Calu3 (cell line): ENCODE measurements around the gene COX11. TPM values are rescaled to one million over a fixed set of nuclear protein-coding genes. Genes with fewer than 3 reads are reported as not detected.

ENCODE experiments used
- BruUV-seq: library from RNA; stranded (reverse); fragments of 400-500 nt; replicated peaks from 2 replicates; lab custom pipeline; 2021; lab: Mats Ljungman, UMichigan
- CTCF ChIA-PET: fragments of 300-600 bp; sonication (Branson Sonifier 250); formaldehyde crosslinking; loops from one replicate; lab custom pipeline; 2022; ENCODE audit warnings: antibody characterized with exemption; lab: Charles Lee
- DNase-seq: peaks from one replicate; pipeline ENCODE4 v3.0.0; 2022
- H3K27ac Mint-ChIP-seq: one replicate; pipeline ENCODE4 v1.8.0; 2022; ENCODE audit warnings: mixed read lengths; ENCODE audit not compliant: unreplicated experiment
- H3K27me3 Mint-ChIP-seq: one replicate; pipeline ENCODE4 v1.8.0; 2022; ENCODE audit warnings: mixed read lengths; ENCODE audit not compliant: unreplicated experiment
- H3K36me3 Mint-ChIP-seq: one replicate; pipeline ENCODE4 v1.8.0; 2022; ENCODE audit warnings: mild to moderate bottlenecking, moderate library complexity, mixed read lengths; ENCODE audit not compliant: insufficient read depth, unreplicated experiment
- H3K4me1 Mint-ChIP-seq: one replicate; pipeline ENCODE4 v1.8.0; 2022; ENCODE audit warnings: mild to moderate bottlenecking, low read depth, mixed read lengths; ENCODE audit not compliant: unreplicated experiment
- H3K4me3 Mint-ChIP-seq: one replicate; pipeline ENCODE4 v1.8.0; 2022; ENCODE audit warnings: mild to moderate bottlenecking, low read depth, moderate library complexity, mixed read lengths; ENCODE audit not compliant: unreplicated experiment
- H3K9me3 Mint-ChIP-seq: one replicate; pipeline ENCODE4 v1.8.0; 2022; ENCODE audit warnings: low read depth, mixed read lengths; ENCODE audit not compliant: unreplicated experiment
- CTCF ChIP-seq: fragments of 200-600 bp; IDR thresholded peaks from one replicate; pipeline ENCODE4 v1.8.0; 2022; ENCODE audit warnings: antibody characterized with exemption; ENCODE audit not compliant: unreplicated experiment
- intact Hi-C: fragments of 100-400 bp; cut with micrococcal nuclease; formaldehyde crosslinking; loops from one replicate; pipeline ENCODE4 v1.10.0; 2022; ENCODE audit not compliant: unreplicated experiment
- total RNA-seq: library from RNA; stranded (reverse); gene quantifications from 2 replicates; pipeline ENCODE4 v1.2.3, GENCODE V29; 2022

COX11 gene
- total RNA-seq, 1 experiment from 2014 or later = 48.8 TPM

- peaks cover 4% of the 10 kb centered on the region for H3K9me3 Mint-ChIP-seq
- CTCF ChIA-PET = no interaction called here
Measured at GRCh38 chr17:54916721-54917120, 51.7 kb downstream of the COX11 start.

More at GRCh38 chr17:54916721-54917120, 51.7 kb downstream of the COX11 start:
- intact Hi-C loops = no loop called here
- no peak overlapping the region for H3K27ac Mint-ChIP-seq
- no peaks in the 10 kb centered on the region for H3K4me1 Mint-ChIP-seq
- H3K4me3 Mint-ChIP-seq = no peak overlapping the region
- no peaks in the 10 kb centered on the region for H3K27me3 Mint-ChIP-seq
- H3K36me3 Mint-ChIP-seq = peaks cover 49% of the 10 kb centered on the region
- no TSS peak for BruUV-seq
- DNase-seq = no peak
- TF ChIP-seq CTCF = no peak

Other genes starting within 250 kb of the COX11 start
- gene TOM1L1, start 67.8 kb downstream of the COX11 start, total RNA-seq = 37.2 and 46.8 TPM in 2 replicates
- gene STXBP4, start 111 bp upstream of the COX11 start, total RNA-seq = 9.2 and 11.3 TPM in 2 replicates